NCI-H2081 treated with DMSO at 0.1 percent for 48 hours (cell line): ENCODE measurements around the gene ARHGAP32.
"Not testable (repeated sequence)": the region's sequence is repeated elsewhere in the genome, so short reads cannot be mapped to it uniquely, and the experiment has no call there.

Experiments used
- DNase-seq: peaks from one replicate; lab custom pipeline; 2025; lab: John Stamatoyannopoulos, UW

The ARHGAP32 gene

GRCh38 chr11:129202646-129203045, 10.5 kb upstream of the ARHGAP32 start:
- DNase-seq = no peak

- no peak for DNase-seq
These were observed 3.6 kb upstream of the ARHGAP32 start for GRCh38 chr11:129195682-129196081.

DNA sequence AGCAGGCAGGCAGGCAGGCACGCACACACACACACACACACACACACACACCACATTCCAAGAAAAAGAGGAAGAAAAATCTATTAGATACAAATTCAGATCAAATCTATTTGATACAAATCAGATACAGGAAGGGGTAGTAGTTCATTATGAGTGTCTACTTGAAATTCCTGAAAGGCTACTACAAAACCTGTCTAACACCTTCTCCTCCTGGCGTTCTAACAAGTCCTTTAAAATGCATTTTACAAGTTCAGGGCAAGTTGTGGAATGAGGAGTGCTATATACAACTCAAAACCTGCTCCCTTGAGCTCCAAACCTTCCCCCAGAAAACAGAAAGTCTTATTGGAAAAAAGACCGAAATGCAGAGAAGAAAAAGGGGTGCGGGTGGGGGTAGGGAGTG, 476 bp downstream of the ARHGAP32 start:
- no peak for DNase-seq

DNA sequence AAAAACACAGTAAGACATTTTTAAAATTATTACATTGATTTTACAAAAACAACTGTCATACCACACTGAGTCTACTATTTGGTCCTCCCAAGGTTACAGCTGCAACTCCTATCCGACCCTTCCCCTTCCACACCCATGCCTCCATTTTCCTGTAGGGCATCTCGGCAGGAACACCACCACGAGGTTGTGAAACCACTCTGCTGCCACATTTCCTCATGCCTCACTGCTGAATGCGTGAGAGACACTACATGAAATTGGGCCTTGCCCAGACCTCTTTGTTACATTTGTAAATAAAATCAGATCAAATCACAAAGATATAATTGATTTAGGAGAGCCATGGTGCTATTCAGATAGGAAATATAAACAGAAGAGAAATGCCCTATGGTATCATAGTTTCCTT, 2.0 kb downstream of the ARHGAP32 start:
- peak; percentile 9 for DNase-seq

GRCh38 chr11:129189646-129190045, 2.5 kb downstream of the ARHGAP32 start:
- no peak for DNase-seq

- DNase-seq = not testable (repeated sequence)
These were observed 7.0 kb downstream of the ARHGAP32 start for GRCh38 chr11:129185082-129185481.

DNA sequence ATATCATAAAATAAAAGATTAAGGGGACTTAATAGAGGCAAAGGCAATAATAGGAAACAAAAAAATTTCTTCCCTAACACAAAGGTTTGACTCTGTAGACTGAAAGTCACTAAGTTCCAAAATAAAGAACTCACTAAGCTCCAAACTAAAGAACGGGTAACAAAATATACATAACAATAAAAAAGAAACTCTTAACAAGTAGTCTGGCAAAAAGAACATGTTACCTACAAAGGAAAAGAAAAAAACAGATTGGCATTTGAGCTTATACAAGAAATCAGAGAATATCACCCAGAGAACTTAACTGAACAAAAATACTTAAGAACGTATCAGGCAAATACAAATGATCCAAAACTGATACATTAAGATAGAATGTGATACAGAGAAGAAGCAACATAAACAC, 7.5 kb downstream of the ARHGAP32 start:
- no peak for DNase-seq

DNA sequence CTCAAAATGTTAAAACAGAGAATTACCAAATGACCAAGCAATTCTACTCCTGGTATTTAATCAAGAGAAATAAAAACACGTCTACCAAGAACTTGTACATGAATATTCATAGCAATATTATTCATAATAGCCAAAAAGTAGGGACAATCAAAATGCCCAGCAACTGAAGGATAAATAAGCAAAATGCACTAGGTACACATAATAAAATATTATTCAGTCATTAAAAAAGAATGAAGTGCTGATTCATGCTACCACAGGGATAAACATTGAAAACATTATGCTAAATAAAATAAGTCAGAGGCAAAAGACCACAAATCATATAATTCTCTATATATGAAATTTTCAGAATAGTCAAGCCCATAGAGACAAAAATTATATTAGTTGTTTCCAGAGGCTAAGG, 24.8 kb downstream of the ARHGAP32 start:
- no peak for DNase-seq

GRCh38 chr11:129163714-129164164, 28.4 kb downstream of the ARHGAP32 start:
- DNase-seq = no peak

DNA sequence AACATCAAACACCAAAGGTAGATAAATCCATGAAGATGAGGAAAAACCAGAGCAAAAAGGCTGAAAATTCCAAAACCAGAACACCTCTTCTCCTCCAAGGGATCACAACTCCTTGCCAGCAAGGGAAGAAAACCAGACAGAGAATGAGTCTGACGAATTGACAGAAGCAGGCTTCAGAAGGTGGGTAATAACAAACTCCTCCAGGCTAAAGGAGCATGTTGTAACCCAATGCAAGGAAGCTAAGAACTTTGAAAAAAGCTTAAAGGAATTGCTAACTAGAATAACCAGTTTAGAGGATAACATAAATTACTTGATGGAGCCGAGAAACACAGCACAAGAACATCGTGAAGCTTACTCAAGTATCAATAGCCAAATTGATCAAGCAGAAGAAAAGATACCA, 35.0 kb downstream of the ARHGAP32 start:
- DNase-seq = not testable (repeated sequence)

DNA sequence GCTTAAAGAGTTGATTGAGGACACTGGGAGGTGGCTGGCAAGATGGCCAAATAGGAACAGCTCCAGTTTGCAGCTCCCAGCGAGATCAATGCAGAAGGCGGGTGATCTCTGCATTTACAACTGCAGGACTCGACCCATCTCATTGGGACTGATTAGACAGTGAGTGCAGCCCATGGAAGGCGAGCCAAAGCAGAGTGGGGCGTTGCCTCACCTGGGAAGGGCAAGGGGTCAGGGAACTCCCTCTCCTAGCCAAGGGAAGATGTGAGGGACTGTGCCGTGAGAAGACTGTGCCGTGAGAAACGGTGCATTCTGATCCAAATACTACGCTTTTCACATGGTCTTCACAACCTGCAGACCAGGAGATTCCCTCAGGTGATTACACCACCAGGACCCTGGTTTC, 36.4 kb downstream of the ARHGAP32 start:
- DNase-seq = no peak

DNA sequence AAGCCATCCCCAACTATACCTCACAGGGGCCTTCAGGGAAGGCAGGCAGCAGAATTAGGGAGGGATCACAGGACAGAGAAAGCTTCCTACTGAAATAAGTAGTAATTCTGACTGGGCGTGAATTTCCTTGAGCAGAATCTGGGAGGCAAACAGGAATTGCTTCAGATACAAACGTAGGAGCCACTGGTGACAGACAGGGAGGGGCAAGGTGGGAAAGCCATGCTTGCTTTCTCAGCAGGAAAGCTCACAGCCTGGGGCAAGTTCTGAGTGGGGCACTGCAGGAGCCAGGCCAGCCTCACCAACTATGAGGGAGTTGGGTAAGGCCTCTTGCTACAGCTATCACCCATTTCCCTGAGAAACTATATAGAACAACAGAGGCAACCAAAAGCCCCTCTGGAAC, 43.6 kb downstream of the ARHGAP32 start:
- no peak for DNase-seq

DNA sequence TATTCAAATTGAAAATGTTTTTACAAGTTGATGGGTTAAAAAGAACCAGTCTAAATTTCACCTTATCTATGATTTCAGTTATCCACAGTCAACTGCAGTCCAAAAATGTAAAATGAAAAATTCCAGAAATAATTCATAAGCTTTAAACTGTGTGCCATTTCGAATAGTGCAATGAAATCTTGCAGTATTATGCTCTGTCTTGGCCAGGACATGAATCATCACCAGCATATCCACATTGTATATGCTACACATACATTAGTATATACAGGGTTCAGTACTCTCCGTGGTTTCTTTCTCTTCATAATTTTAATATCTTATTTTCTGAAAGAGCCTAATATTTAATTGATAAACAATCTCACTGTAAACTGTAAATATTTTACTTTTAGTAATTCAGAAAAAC, 45.9 kb downstream of the ARHGAP32 start:
- no peak for DNase-seq

DNA sequence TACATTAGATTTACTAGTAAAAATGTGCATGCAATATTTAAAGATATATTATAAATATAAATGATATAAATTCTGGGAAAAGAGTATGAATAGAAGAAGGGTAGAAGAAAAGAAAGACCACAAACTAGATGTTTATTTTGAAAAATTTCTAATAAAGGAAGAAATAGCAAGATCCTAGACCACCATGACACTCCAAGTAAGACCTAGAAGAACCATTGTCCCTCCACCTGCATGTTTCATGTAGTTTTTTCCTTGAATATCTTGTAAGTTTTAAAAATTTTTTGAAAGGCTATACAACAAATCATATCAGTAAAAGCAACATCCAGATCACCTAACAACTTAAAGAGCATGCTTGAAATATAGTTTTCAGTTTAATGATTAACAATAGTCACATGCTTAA, 46.8 kb downstream of the ARHGAP32 start:
- no peak for DNase-seq

- DNase-seq = no peak
These were observed 47.9 kb downstream of the ARHGAP32 start for GRCh38 chr11:129144256-129144655.

DNA sequence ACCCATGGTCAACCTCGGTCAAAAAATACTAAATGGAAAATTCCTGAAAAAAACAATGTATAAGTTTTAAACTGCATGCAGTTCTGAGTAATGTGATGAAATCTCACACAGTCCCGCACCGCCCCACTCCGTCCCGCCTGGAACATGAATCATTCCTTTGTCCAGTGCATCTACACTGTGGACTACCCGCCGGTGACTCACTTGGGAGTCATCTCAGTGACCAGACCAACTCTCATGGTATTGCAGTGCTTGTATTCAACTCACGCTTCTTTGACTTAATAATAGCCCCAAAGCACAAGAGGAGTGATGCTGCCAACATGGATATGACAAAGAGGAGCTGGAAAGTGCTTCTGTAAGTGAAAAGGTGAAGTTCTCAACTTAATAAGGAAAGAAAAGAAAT, 48.8 kb downstream of the ARHGAP32 start:
- DNase-seq = no peak

GRCh38 chr11:129141748-129142523, 50.2 kb downstream of the ARHGAP32 start:
- DNase-seq = peak; percentile 36

DNA sequence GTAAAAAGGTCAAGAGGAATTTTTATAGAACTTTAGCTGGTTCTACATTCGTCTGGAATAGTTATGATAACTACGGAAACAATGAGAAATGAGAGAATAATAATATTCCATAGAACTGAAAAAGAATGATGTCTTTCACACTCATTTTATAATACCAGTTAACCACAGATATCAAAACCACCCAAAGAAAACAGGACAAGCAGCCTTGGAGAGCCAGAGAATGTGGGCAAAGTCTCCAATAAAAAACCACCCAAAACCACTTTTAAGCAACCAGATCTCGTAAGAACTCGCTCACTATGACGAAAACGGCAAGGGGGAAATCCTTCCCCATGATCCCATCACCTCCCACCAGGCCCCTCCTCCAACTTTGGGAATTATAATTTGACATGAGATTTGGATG, 60.8 kb downstream of the ARHGAP32 start:
- DNase-seq = no peak

DNA sequence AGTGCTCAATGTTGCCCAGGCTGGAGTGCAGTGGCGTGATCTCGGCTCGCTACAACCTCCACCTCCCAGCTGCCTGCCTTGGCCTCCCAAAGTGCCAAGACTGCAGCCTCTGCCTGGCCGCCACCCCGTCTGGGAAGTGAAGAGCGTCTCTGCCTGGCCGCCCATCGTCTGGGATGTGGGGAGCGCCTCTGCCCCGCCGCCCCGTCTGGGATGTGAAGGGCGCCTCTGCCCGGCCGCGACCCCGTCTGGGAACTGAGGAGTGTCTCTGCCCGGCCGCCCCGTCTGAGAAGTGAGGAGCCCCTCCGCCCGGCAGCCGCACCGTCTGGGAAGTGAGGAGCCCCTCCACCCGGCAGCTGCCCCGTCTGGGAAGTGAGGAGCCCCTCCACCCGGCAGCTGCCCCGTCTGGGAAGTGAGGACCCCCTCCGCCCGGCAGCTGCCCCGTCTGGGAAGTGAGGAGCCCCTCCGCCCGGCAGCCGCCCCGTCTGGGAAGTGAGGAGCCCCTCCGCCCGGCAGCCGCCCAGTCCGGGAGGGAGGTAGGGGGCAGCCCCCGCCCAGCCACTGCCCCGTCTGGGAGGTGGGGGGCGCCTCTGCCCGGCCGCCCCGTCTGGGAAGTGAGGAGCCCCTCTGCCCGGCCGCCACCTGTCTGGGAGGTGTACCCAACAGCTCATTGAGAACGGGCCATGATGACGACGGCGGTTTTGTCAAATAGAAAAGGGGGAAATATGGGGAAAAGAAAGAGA, 63.1 kb downstream of the ARHGAP32 start:
- not testable (repeated sequence) for DNase-seq

DNA sequence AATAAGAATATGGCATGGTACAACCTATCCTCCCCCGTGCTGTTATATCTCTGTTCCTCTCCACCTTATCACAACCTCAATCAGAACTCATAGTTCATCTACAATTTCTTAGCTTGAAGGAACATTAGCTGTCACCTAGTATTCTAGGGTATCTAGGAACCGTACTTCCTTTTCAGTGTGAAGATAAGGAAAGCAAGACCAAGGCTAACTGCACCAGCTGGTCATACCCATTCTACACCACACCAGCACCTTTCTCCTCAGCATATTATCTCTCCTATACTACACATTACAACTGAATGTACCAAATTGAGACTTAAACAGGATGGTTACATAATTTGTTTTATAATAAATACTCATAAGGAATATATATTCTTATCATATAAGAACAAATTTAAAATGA, 73.1 kb downstream of the ARHGAP32 start:
- DNase-seq = no peak

- DNase-seq = peak; percentile 11
These were observed 74.4 kb downstream of the ARHGAP32 start for GRCh38 chr11:129117595-129118350.
